GM19468 (cell line): ENCODE data around the gene FGF2.
"Not testable (repeated sequence)": the region's sequence is repeated elsewhere in the genome, so short reads cannot be mapped to it uniquely, and the experiment has no call there.

Experiments
- ATAC-seq: cut with Tn5 transposase; IDR thresholded peaks from one replicate; pipeline ENCODE4 v1.9.1; 2021; ENCODE audit warnings: mild to moderate bottlenecking, moderate library complexity, moderate number of reproducible peaks; ENCODE audit not compliant: unreplicated experiment; ENCODE audit errors: extremely low read depth

The FGF2 gene

GRCh38 chr4:122826553-122827257, at the start of gene FGF2:
Gene FGF2 (plus strand): TSS chr4:122826831. CDS start chr4:122827175, 344 bp downstream.
- no peak for ATAC-seq

GRCh38 chr4:122776916-122777315, 49.7 kb upstream of the FGF2 start:
- no peak for ATAC-seq

GRCh38 chr4:122777846-122778673, 48.6 kb upstream of the FGF2 start:
- no peak for ATAC-seq

- ATAC-seq: no peak
These were observed 45.1 kb upstream of the FGF2 start for GRCh38 chr4:122781486-122781885.

- ATAC-seq: no peak
These were observed 43.1 kb upstream of the FGF2 start for GRCh38 chr4:122783301-122784215.

GRCh38 chr4:122784261-122784660, 42.4 kb upstream of the FGF2 start:
- no peak for ATAC-seq

- ATAC-seq: no peak
These were observed 41.5 kb upstream of the FGF2 start for GRCh38 chr4:122785099-122785498.

GRCh38 chr4:122786296-122786695, 40.3 kb upstream of the FGF2 start:
- not testable (repeated sequence) for ATAC-seq

- ATAC-seq: not testable (repeated sequence)
These were observed 39.7 kb upstream of the FGF2 start for GRCh38 chr4:122786920-122787319.

- ATAC-seq: no peak
These were observed 38.7 kb upstream of the FGF2 start for GRCh38 chr4:122787940-122788339.

GRCh38 chr4:122788935-122789334, 37.7 kb upstream of the FGF2 start:
- no peak for ATAC-seq

- ATAC-seq: no peak
These were observed 32.8 kb upstream of the FGF2 start for GRCh38 chr4:122793811-122794210.

- no peak for ATAC-seq
These were observed 29.7 kb upstream of the FGF2 start for GRCh38 chr4:122796801-122797404.

GRCh38 chr4:122797405-122798094, 29.1 kb upstream of the FGF2 start:
- ATAC-seq: no peak

- no peak for ATAC-seq
These were observed 28.5 kb upstream of the FGF2 start for GRCh38 chr4:122798101-122798500.

- ATAC-seq: no peak
These were observed 27.7 kb upstream of the FGF2 start for GRCh38 chr4:122798917-122799316.

- ATAC-seq: no peak
These were observed 22.8 kb upstream of the FGF2 start for GRCh38 chr4:122803788-122804208.

GRCh38 chr4:122806981-122807679, 19.5 kb upstream of the FGF2 start:
- no peak for ATAC-seq

GRCh38 chr4:122810669-122811068, 16.0 kb upstream of the FGF2 start:
- ATAC-seq: no peak
